Measurements from ENCODE around the gene DPP6. TPM values are rescaled to one million over a fixed set of nuclear protein-coding genes. Genes with fewer than 3 reads are reported as not detected.

DPP6 gene
- total RNA-seq, 1 donor from 2014 or later: not detected

DNA sequence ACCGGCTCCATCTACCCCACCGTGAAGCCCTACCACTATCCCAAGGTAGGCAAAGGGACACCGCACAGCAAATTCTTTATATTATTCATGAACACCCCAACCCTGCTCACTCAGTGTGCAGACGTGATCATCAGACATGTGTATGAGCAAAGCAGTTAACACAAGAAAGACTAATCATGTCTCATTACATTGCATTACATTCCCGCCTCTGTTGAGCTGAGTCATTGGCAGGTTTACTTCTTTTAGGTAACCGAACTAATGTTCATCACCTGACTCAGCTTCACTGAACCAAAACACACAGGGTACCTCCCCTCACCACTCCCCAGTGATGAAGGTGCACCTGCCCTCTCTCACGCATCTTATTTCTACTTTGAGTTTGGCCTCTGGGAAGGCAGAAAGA is 717.3 kb downstream of the DPP6 start:
- intact Hi-C loops (cut with micrococcal nuclease): no loop called here
- no peaks in the 10 kb centered on the region for H3K4me1 Mint-ChIP-seq
- H3K27me3 Mint-ChIP-seq: no peaks in the 10 kb centered on the region
- TF ChIP-seq, protein P1, sequence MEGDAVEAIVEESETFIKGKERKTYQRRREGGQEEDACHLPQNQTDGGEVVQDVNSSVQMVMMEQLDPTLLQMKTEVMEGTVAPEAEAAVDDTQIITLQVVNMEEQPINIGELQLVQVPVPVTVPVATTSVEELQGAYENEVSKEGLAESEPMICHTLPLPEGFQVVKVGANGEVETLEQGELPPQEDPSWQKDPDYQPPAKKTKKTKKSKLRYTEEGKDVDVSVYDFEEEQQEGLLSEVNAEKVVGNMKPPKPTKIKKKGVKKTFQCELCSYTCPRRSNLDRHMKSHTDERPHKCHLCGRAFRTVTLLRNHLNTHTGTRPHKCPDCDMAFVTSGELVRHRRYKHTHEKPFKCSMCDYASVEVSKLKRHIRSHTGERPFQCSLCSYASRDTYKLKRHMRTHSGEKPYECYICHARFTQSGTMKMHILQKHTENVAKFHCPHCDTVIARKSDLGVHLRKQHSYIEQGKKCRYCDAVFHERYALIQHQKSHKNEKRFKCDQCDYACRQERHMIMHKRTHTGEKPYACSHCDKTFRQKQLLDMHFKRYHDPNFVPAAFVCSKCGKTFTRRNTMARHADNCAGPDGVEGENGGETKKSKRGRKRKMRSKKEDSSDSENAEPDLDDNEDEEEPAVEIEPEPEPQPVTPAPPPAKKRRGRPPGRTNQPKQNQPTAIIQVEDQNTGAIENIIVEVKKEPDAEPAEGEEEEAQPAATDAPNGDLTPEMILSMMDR (IDR thresholded peaks at IDR 0.05): no peak
- no peak overlapping the region for H3K4me3 Mint-ChIP-seq
- no peak for DNase-seq
- no peak overlapping the region for H3K27ac Mint-ChIP-seq
- no peaks in the 10 kb centered on the region for H3K9me3 Mint-ChIP-seq
- CTCF ChIA-PET: no interaction called here
- POLR2A ChIA-PET: no interaction called here
- ATAC-seq (ENCODE audit: low read depth): no peak
- no peaks in the 10 kb centered on the region for H3K36me3 Mint-ChIP-seq (ENCODE audit: low read depth)

DNA sequence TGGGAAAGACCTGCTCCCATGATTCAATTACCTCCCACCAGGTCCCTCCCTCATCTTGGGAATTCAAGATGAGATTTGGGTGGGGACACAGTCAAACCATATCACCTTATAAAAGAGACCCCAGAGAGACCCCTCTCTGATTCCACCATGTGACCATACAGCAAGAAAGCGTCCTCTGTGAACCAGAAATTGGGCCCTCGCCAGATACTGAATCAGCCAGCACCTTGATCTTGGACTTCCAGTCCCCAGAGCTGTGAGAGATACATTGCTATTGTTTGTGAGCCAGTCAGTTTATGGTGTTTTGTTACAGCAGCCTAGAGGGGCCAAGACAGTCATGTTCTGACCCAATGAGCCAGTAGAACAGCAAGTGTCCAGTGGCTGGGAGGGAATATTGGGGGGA is 718.2 kb downstream of the DPP6 start:
- POLR2A ChIA-PET: no interaction called here
- no peaks in the 10 kb centered on the region for H3K4me1 Mint-ChIP-seq
- no peaks in the 10 kb centered on the region for H3K27me3 Mint-ChIP-seq
- no peak overlapping the region for H3K4me3 Mint-ChIP-seq
- ATAC-seq (ENCODE audit: low read depth) (no peak), DNase-seq (no peak)
- no peaks in the 10 kb centered on the region for H3K9me3 Mint-ChIP-seq
- CTCF ChIA-PET: no interaction called here
- intact Hi-C loops (cut with micrococcal nuclease): no loop called here
- no peaks in the 10 kb centered on the region for H3K36me3 Mint-ChIP-seq (ENCODE audit: low read depth)
- TF ChIP-seq, protein P1 (IDR thresholded peaks at IDR 0.05): no peak
- no peak overlapping the region for H3K27ac Mint-ChIP-seq

DNA sequence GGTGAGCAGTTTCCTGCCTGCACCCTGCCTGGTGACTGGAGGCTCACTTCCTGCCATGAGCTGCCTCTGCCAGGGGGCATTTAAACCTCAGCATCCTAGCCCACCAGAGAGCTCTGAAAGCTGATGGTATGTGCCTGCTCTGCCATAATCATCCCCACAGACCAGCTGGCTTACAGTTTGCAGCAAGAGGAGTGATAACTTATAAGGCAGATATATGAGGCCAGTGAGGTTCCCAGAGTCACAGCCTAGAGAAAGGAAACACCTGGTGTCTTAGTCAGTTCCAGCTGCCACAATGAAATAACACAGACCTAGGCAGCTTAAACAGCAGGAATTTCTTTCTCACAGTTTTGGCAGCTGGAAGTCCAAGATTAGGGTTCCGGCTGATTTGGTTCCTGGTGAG is 718.8 kb downstream of the DPP6 start:
- H3K27ac Mint-ChIP-seq: no peak overlapping the region
- H3K4me1 Mint-ChIP-seq: no peaks in the 10 kb centered on the region
- POLR2A ChIA-PET: no interaction called here
- intact Hi-C loops (cut with micrococcal nuclease): no loop called here
- ATAC-seq (ENCODE audit: low read depth) (no peak), DNase-seq (no peak)
- no peaks in the 10 kb centered on the region for H3K9me3 Mint-ChIP-seq
- TF ChIP-seq, protein P1 (IDR thresholded peaks at IDR 0.05): no peak
- no peaks in the 10 kb centered on the region for H3K27me3 Mint-ChIP-seq
- no peak overlapping the region for H3K4me3 Mint-ChIP-seq
- CTCF ChIA-PET: no interaction called here
- H3K36me3 Mint-ChIP-seq (ENCODE audit: low read depth): no peaks in the 10 kb centered on the region

GRCh38 chr7:154774303-154774969 is 722.2 kb downstream of the DPP6 start:
- ChIA-PET CTCF (no interaction called here), POLR2A (no interaction called here)
- H3K9me3 Mint-ChIP-seq: no peaks in the 10 kb centered on the region
- H3K36me3 Mint-ChIP-seq (ENCODE audit: low read depth): no peaks in the 10 kb centered on the region
- no peak overlapping the region for H3K27ac Mint-ChIP-seq
- H3K27me3 Mint-ChIP-seq: no peaks in the 10 kb centered on the region
- H3K4me3 Mint-ChIP-seq: no peak overlapping the region
- ATAC-seq (ENCODE audit: low read depth): no peak
- peaks cover 11% of the 10 kb centered on the region for H3K4me1 Mint-ChIP-seq
- DNase-seq: no peak
- TF ChIP-seq, protein P1 (IDR thresholded peaks at IDR 0.05): no peak
- intact Hi-C loops (cut with micrococcal nuclease): no loop called here

- intact Hi-C loops (cut with micrococcal nuclease): no loop called here
- TF ChIP-seq, protein P1 (IDR thresholded peaks at IDR 0.05): no peak
- H3K4me3 Mint-ChIP-seq: no peak overlapping the region
These were observed 723.5 kb downstream of the DPP6 start for GRCh38 chr7:154775681-154776080.

More at GRCh38 chr7:154775681-154776080, 723.5 kb downstream of the DPP6 start:
- Mint-ChIP-seq H3K9me3 (no peaks in the 10 kb centered on the region), H3K27me3 (no peaks in the 10 kb centered on the region), H3K4me1 (peaks cover 11% of the 10 kb centered on the region), H3K27ac (no peak overlapping the region), H3K36me3 (ENCODE audit: low read depth) (no peaks in the 10 kb centered on the region)
- POLR2A ChIA-PET: no interaction called here
- ATAC-seq (ENCODE audit: low read depth) (no peak), DNase-seq (no peak)
- CTCF ChIA-PET: no interaction called here

All from activated B cell treated with CpG ODN at 0.5 μM for 24 hours (primary cell).